PC-3 (cell line): ENCODE data around the gene NAV2.

Experiments used
- CTCF ChIP-seq: fragments of 300-600 bp; sonication (generic); conservative IDR thresholded peaks from 2 replicates; pipeline ENCODE4 v1.5.1; 2017; ENCODE audit warnings: antibody characterized with exemption, low read depth, mild to moderate bottlenecking, low read length
- EZH2 ChIP-seq: fragments of 300-600 bp; sonication (generic); IDR thresholded peaks from one replicate; pipeline ENCODE4 v1.6.1; 2017; ENCODE audit warnings: antibody characterized with exemption, mild to moderate bottlenecking, low read length; ENCODE audit not compliant: unreplicated experiment
- EZH2phosphoT487 ChIP-seq: fragments of 300-600 bp; sonication (generic); IDR thresholded peaks from 2 replicates; pipeline ENCODE4 v1.6.1; 2018; ENCODE audit warnings: mild to moderate bottlenecking, antibody characterized with exemption, low read length, borderline replicate concordance

- TF ChIP-seq CTCF (no peak), EZH2 (no peak), EZH2phosphoT487 (no peak)
Measured at GRCh38 chr11:19929655-19930054, 217.0 kb downstream of the NAV2 start.
